Heart right ventricle (tissue), 16 donors: ENCODE results near the gene ACP7. TPM values are rescaled to one million over a fixed set of nuclear protein-coding genes. Genes with fewer than 3 reads are reported as not detected.

Source experiments
- ATAC-seq, 8 donors: fragments of 200-7000 bp; cut with Tn5 transposase; one replicate each; pipeline ENCODE4 v1.9.1; 2020; ENCODE audit warnings: mild to moderate bottlenecking in 8 of 8, moderate library complexity in 8 of 8, moderate number of reproducible peaks in 1 of 8
- DNase-seq, 2 donors: peaks; one replicate each; pipeline ENCODE4 v3.0.0-alpha.2; 2020
- H3K27ac ChIP-seq, 10 donors: fragments of 200-600 bp; sonication (generic) in 2 of 10; one replicate each; pipeline versions ENCODE4 v1.5.0 to v1.8.0; 2020 to 2022; ENCODE audit warnings: mild to moderate bottlenecking in 3 of 10
- H3K27me3 ChIP-seq, 7 donors: fragments of 200-600 bp; one replicate each; pipeline ENCODE4 v1.8.0; 2021 to 2022; ENCODE audit warnings: mild to moderate bottlenecking in 2 of 7
- H3K36me3 ChIP-seq, 9 donors: fragments of 200-600 bp; sonication (generic) in 1 of 9; one replicate each; pipeline versions ENCODE4 v1.5.0 to v1.8.0; 2020 to 2022; ENCODE audit warnings: mild to moderate bottlenecking in 2 of 9
- H3K4me1 ChIP-seq, 9 donors: fragments of 200-600 bp; sonication (generic) in 1 of 9; one replicate each; pipeline versions ENCODE4 v1.5.0 to v1.8.0; 2020 to 2022; ENCODE audit warnings: mild to moderate bottlenecking in 4 of 9
- H3K4me3 ChIP-seq, 10 donors: fragments of 200-600 bp; sonication (generic) in 2 of 10; one replicate each; pipeline versions ENCODE4 v1.5.0 to v1.8.0; 2020 to 2022; ENCODE audit warnings: mild to moderate bottlenecking in 7 of 10, moderate library complexity in 2 of 10
- H3K9me3 ChIP-seq, 11 donors: fragments of 200-600 bp in 10 of 11; sonication (generic) in 2 of 11; one replicate each; pipeline versions ENCODE4 v1.5.0 to v1.8.0; 2013 to 2022; ENCODE audit warnings: mild to moderate bottlenecking in 2 of 11, control low read depth in 1 of 11, moderate library complexity in 1 of 11
- WGBS, 2 donors: extraction: QIAGEN DNeasy Blood & Tissue Kit; methylation state at CpG; one replicate each; pipeline ENCODE4 v1.1.7; 2013; ENCODE audit warnings: inconsistent platforms in 1 of 2; 5-methylcytosine and 5-hydroxymethylcytosine counted together
- intact Hi-C, 10 donors: fragments of 100-400 bp; cut with DNase I; formaldehyde crosslinking; loops; one replicate each; pipeline versions ENCODE4 v1.11.1 to v1.14.2; 2022
- polyA plus RNA-seq, 2 donors: library from polyadenylated mRNA; stranded (reverse); fragments of 200-250 nt; gene quantifications; one replicate each; pipeline ENCODE4 v1.2.3, GENCODE V29; 2013
- total RNA-seq, 10 donors: library from RNA; stranded (reverse); fragmentation: NEBNext Ultra II Directional in 3 of 10; extraction: Animal tissue kit (Norgen Biotek cat#: 25700) in 3 of 10; gene quantifications; one replicate each; pipeline versions ENCODE4 v1.2.1 to v1.2.4, GENCODE V29; 2021 to 2023
- TF ChIP-seq, protein P1 (sequence below), 9 donors: fragments of 200-600 bp; sonication (generic) in 2 of 9; IDR thresholded peaks; one replicate each; pipeline versions ENCODE4 v1.5.0 to v1.8.0; 2021 to 2022; ENCODE audit warnings: antibody characterized with exemption in 9 of 9, mild to moderate bottlenecking in 5 of 9, moderate library complexity in 1 of 9
- donor health status: Arrhythmogenic right ventricular cardiomyopathy.
- donor health status: ischemic (EF 13 %, LVEDD 7.1; RV severe dilation, severe dysfunction).
- donor health status: healthy with polysubstance abuse.
- donor health status: DM: no; HTN: yes; CAD: no.
- donor health status: DM: no; HTN: no; CAD: no.
- donor health status: ischemic (EF 25% LVEDD 6.9; RV normal size, moderate dysfunction).
- donor health status: ischemic (EF 25% LVEDD 5.7; RV mildly dilated, moderate dysfunction).
- donor health status: healthy.
- donor health status: DM: yes; HTN: yes; CAD: no.
- donor health status: Ischemic cardiomyopathy.
- donor health status: ischemic (EF 35%, LVEDD 5.7; RV mildly dilated, moderate dysfunction).
- donor health status: nonischemic (EF 11% LVEDD 7.7; RV severe dilation, severe dysfunction).
- donor health status: DM: yes; HTN: yes; CAD: no.
- donor health status: PGD.
- donor health status: ischemic (EF 29% LVEDD 5.4; RV normal size, mild dysfunction).
- donor health status: nonischemic (EF 23%, LVEDD 6.1; RV moderate dilation, normal function).

ACP7 gene
- total and polyA plus RNA-seq, 12 donors, result not detected

DNA sequence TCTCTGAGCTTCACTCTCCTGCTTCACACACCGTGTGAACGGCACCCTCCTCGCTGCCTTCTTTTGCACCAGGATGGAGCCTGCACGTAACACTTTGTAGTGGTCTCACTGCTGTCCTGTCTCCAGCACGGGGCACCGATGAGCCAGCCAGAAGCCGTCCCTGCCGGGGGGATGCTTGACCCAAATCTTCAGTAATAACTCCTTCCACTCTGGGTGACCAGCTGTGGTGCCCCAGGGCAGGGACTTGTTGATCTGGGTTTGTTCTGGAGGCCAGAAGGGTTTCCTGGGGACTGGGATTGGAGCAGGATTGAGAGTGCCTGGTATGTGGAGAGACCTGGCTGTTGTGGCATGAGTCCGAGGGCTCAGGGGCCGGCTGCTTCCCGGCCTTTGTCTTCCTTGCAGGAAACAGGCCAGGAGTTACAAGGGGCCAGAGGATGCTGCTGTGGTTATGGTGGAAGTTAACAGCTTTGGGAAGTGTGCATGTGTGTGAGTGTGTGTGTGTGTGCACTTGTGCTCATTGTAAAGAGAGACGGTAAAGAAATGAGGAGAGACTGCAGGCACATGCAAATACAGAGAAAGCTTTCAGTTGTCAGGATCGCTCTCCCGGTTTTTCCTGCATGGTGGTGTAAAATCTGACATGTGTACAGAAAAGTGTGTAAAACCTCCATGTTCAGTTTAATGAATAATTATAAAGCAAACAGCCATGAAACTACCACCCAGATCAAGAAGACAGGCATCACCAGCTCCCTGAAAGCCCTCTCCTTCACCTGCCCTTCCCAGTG lies 60.3 kb downstream of the ACP7 start:
- ATAC-seq (peak in 7 of 8 donors; percentile 35 to 72 (median 41)), DNase-seq (no peak)
- Histone ChIP-seq H3K36me3 (no peaks in the 10 kb centered on the region), H3K4me3 (no peak overlapping the region), H3K4me1 (peaks cover 10 to 37% (median 29%) of the 10 kb centered on the region in 9 donors), H3K9me3 (peaks cover 0 to 4% (median 0%) of the 10 kb centered on the region in 11 donors), H3K27me3 (no peaks in the 10 kb centered on the region), H3K27ac (peak overlapping the region in 4 of 10 donors; percentile 43 to 76 (median 49))
- intact Hi-C loops, result no loop called here
- WGBS, 2 donors, result 34 to 39% methylated on average over 14 of the region's 14 CpGs
- TF ChIP-seq, protein P1, sequence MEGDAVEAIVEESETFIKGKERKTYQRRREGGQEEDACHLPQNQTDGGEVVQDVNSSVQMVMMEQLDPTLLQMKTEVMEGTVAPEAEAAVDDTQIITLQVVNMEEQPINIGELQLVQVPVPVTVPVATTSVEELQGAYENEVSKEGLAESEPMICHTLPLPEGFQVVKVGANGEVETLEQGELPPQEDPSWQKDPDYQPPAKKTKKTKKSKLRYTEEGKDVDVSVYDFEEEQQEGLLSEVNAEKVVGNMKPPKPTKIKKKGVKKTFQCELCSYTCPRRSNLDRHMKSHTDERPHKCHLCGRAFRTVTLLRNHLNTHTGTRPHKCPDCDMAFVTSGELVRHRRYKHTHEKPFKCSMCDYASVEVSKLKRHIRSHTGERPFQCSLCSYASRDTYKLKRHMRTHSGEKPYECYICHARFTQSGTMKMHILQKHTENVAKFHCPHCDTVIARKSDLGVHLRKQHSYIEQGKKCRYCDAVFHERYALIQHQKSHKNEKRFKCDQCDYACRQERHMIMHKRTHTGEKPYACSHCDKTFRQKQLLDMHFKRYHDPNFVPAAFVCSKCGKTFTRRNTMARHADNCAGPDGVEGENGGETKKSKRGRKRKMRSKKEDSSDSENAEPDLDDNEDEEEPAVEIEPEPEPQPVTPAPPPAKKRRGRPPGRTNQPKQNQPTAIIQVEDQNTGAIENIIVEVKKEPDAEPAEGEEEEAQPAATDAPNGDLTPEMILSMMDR (IDR thresholded peaks at IDR 0.05), result no peak

DNA sequence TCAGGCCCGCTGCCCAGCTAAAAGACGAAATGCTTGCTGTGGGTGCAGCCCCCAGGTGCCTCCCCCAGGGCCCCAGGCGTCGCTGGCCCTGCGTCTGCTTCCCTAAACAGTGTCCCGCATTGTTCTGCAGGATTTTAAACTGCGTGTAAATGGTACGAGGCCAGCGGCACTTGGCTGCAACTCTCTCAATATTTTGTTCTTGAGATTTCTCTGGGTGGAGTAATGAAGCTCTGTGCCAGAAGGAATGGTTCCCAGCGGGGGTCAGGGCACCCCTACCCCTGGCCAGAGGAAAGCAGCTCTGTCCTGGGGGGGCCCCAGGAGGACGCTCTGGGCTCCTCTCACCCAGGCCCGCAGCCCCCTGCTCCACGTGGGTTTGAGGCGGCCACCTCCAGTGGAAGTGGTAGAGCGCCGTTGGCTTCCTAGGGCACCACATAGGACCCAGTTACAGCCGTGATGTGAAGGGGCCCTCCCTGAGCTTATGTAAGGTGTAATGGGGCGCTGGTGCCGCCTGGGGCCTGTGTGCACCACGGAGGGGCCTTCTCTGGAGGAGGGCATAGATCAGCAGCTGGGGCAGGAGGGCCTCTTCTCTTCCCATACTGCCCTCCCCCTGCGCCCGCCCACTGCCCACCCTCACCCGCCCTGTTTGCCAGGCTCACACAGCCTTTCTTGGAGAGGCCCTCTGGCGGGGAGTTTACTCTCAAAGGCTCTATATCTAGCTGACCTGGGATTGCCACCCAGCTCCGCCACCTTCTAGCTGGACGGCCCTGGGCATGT lies 61.2 kb downstream of the ACP7 start:
- WGBS, 2 donors, result 38 to 53% methylated on average over 26 of the region's 26 CpGs

DNA sequence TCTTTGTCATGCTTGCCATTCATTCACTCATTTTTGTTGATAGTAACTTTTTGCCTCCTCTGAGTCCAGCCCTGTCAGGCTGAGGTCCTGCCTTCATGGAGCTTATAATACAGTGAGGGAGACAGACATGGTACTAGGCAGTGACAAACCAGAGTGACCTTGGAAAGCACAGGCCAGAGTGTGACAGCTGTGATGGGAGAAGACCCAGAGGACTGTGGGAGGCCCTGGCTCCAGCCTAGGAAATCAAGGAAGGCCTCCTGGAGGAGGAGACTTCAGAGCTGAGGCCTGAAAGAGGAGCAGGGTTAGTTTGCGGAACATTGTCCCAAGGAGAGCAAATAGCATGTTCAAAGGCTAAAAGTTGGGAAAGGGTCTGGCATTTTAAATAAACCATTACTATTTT lies 61.9 kb downstream of the ACP7 start:
- Histone ChIP-seq H3K36me3 (no peaks in the 10 kb centered on the region), H3K27ac (peak overlapping the region in 3 of 10 donors; percentile 51 to 53 (median 51)), H3K9me3 (peaks cover 0 to 4% (median 0%) of the 10 kb centered on the region in 11 donors), H3K4me3 (no peak overlapping the region), H3K27me3 (no peaks in the 10 kb centered on the region), H3K4me1 (peaks cover 4 to 25% (median 19%) of the 10 kb centered on the region in 9 donors)
- intact Hi-C loops, result no loop called here
- ATAC-seq (peak in 2 of 8 donors; percentile 56 to 61), DNase-seq (no peak)
- 98 to 100% methylated on average over 1 of the region's 1 CpG for WGBS, 2 donors
- TF ChIP-seq, protein P1 (IDR thresholded peaks at IDR 0.05), result no peak

More for the DNA sequence above, 61.2 kb downstream of the ACP7 start:
- TF ChIP-seq, protein P1 (IDR thresholded peaks at IDR 0.05), result peak in 2 of 9 donors; percentile 20 to 21
- H3K4me3 ChIP-seq, result no peak overlapping the region
- H3K27me3 ChIP-seq, result no peaks in the 10 kb centered on the region
- ATAC-seq (peak; percentile 51 to 80 (median 67)), DNase-seq (no peak)
- H3K27ac ChIP-seq, result peak overlapping the region in 9 of 10 donors; percentile 31 to 76 (median 51)
- intact Hi-C loops, result no loop called here
- H3K9me3 ChIP-seq, result peaks cover 0 to 4% (median 0%) of the 10 kb centered on the region in 11 donors
- H3K36me3 ChIP-seq, result no peaks in the 10 kb centered on the region
- H3K4me1 ChIP-seq, result peaks cover 4 to 28% (median 21%) of the 10 kb centered on the region in 9 donors

DNA sequence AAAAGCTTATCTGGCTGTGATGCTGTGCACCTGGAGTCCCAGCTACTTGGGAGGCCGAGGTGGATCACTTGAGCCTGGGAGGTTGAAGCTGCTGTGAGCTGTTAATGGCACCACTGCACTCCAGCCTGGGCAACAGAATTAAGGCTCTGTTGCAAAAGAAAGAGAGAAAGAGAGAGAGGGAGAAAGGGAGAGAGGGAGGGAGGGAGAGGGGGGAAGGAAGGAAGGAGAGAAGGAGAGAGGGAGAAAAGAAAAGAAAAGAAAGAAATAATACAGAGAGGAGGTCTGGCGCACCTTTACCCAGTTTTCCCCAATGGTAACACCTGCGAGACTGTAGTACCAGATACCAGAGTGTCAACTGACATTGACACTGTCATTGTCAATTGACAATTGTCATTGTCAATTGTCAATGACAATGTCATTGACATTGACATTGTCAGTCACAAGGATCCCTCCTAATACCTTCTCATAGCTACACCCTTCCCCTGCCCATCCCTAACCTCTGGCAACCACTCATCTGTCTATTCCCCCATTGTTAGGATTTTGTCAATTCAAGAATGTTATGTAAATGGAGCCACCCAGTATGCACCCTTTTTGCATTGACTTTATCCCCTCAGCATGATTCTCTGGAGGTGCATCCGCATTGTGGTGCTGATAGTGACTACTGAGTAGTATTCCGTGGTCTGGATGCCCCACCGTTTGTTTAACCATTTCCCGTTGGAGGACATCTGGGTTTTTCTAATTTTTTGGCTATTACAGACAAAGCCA lies 62.7 kb downstream of the ACP7 start:
- no peak overlapping the region for H3K4me3 ChIP-seq
- H3K27me3 ChIP-seq, result no peaks in the 10 kb centered on the region
- ATAC-seq (no peak), DNase-seq (no peak)
- H3K36me3 ChIP-seq, result no peaks in the 10 kb centered on the region
- 84 to 89% methylated on average over 7 of the region's 7 CpGs for WGBS, 2 donors
- TF ChIP-seq, protein P1 (IDR thresholded peaks at IDR 0.05), result no peak
- peaks cover 4 to 25% (median 19%) of the 10 kb centered on the region in 9 donors for H3K4me1 ChIP-seq
- H3K27ac ChIP-seq, result no peak overlapping the region
- peaks cover 0 to 4% (median 0%) of the 10 kb centered on the region in 11 donors for H3K9me3 ChIP-seq
- intact Hi-C loops, result no loop called here
